Stimulated activated CD4-positive, alpha-beta T cell treated with anti-CD3 and anti-CD28 coated beads, TNF-alpha, amount 100 ng/mL, for 4 hours (primary cell): ENCODE measurements around the gene CHAMP1.

Source experiments
- DNase-seq, 3 experiments: peaks; one replicate each; pipeline ENCODE4 v3.0.0-alpha.2; 2020; ENCODE audit warnings: low read depth in 3 of 3

Gene CHAMP1

GRCh38 chr13:114298866-114299265, 15.4 kb upstream of the CHAMP1 start:
- no peak for DNase-seq

- no peak for DNase-seq
Measured at GRCh38 chr13:114299604-114300305, 14.5 kb upstream of the CHAMP1 start.

GRCh38 chr13:114303700-114304327, 10.5 kb upstream of the CHAMP1 start:
- no peak for DNase-seq

- no peak for DNase-seq
Measured at GRCh38 chr13:114304346-114305034, 9.8 kb upstream of the CHAMP1 start.

GRCh38 chr13:114309086-114309485, 5.2 kb upstream of the CHAMP1 start:
- no peak for DNase-seq

GRCh38 chr13:114309806-114310410, 4.4 kb upstream of the CHAMP1 start:
- no peak for DNase-seq

GRCh38 chr13:114310956-114311355, 3.3 kb upstream of the CHAMP1 start:
- no peak for DNase-seq

GRCh38 chr13:114311387-114311786, 2.9 kb upstream of the CHAMP1 start:
- no peak for DNase-seq

GRCh38 chr13:114311908-114312307, 2.4 kb upstream of the CHAMP1 start:
- no peak for DNase-seq

- DNase-seq: no peak
Measured at GRCh38 chr13:114313061-114313860, 1.0 kb upstream of the CHAMP1 start.

GRCh38 chr13:114315074-114315785, 927 bp downstream of the CHAMP1 start:
- DNase-seq: no peak

- DNase-seq: no peak
Measured at GRCh38 chr13:114318624-114319023, 4.3 kb downstream of the CHAMP1 start.

GRCh38 chr13:114319441-114319913, 5.2 kb downstream of the CHAMP1 start:
- DNase-seq: no peak

- no peak for DNase-seq
Measured at GRCh38 chr13:114320065-114320464, 5.8 kb downstream of the CHAMP1 start.

- DNase-seq: no peak
Measured at GRCh38 chr13:114321256-114321655, 7.0 kb downstream of the CHAMP1 start.

GRCh38 chr13:114323349-114323748, 9.0 kb downstream of the CHAMP1 start:
- DNase-seq: no peak

- DNase-seq: no peak
Measured at GRCh38 chr13:114324334-114324733, 10.0 kb downstream of the CHAMP1 start.

GRCh38 chr13:114325729-114326128, 11.4 kb downstream of the CHAMP1 start:
- DNase-seq: no peak

- no peak for DNase-seq
Measured at GRCh38 chr13:114328034-114328433, 13.7 kb downstream of the CHAMP1 start.

- no peak for DNase-seq
Measured at GRCh38 chr13:114328595-114328994, 14.3 kb downstream of the CHAMP1 start.

- no peak for DNase-seq
Measured at GRCh38 chr13:114330086-114330485, 15.8 kb downstream of the CHAMP1 start.
